ENCODE results near the gene KCNE4.

The KCNE4 gene

DNA sequence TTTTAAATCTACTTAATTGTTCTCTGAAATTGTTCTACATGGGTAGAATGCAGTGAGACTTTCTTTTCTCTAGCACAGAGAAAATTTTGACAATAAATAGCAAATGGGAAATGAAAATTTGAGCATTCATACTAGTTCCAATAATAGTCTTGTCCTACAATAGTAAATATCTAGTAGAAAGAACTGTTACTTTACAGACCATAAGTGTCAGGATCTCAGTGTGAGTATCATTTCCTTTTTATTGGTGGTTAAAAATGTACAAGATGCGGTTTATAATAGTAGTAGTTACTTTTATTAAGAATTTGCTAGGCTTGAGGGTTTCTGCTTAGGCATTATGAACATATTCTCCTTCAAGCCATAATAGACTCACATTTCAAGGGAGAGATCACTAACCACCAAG is 43.2 kb downstream of the KCNE4 start:
- POLR2A ChIA-PET, result no interaction called here
- no peaks in the 10 kb centered on the region for H3K4me1 ChIP-seq (ENCODE audit: control extremely low read depth in 1 of 4, control insufficient read depth in 4 of 4, insufficient read depth in 4 of 4, low read length in 3 of 4)
- WGBS (ENCODE audit: insufficient coverage), result no CpG with 5 or more reads among the region's 1 CpG

DNA sequence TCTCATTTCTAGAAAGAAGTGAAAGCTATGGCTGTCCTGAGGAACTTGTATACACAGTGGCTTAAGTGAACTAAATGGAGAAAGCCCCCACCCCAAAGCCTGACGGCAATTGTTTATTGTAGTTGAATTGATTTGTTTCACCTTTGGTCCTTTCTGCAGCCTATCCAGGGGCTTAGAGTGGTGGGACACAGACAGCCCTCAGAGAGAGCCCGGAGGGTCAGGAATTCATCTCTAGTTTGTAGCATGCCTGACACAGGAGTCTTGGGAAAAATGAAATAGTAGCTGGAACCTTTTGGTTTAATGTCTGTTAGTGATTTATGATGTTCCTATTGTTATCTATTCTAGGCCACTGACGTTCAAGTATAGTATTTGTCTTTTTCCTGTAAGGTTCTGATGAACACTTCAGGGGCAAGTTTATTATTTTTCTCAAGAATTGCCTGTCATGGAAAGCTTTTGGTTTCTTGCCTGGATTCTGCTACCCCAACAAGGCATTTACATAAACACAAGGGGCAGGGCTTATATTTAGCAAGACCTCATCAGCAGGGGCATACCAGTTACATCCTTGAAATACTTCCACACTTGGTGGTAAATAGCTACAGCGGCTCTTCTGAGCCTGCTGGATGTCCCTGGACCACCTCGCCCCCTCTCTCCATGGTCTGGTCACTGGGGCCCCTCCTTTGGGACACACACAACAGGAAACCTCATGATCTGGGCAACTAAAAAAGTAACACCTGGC is 44.4 kb downstream of the KCNE4 start:
- 97% methylated on average over 3 of the region's 5 CpGs for WGBS (ENCODE audit: insufficient coverage)
- ChIA-PET CTCF (no interaction called here), POLR2A (no interaction called here)
- no peaks in the 10 kb centered on the region for H3K36me3 ChIP-seq (ENCODE audit: control insufficient read depth in 4 of 4, insufficient read depth in 4 of 4, low read length in 3 of 4)
- H3K9me3 ChIP-seq (ENCODE audit: control extremely low read depth in 1 of 5, control insufficient read depth in 4 of 5, insufficient read depth in 2 of 5, low read depth in 1 of 5, low read length in 4 of 5), result no peaks in the 10 kb centered on the region
- peaks cover 0 to 6% (median 0%) of the 10 kb centered on the region in 5 experiments for H3K27me3 ChIP-seq (replicated peaks in 2 of 5; ENCODE audit: control insufficient read depth in 4 of 5, insufficient read depth in 5 of 5, low read length in 4 of 5)
- no peak for DNase-seq
- no peak overlapping the region for H3K27ac ChIP-seq (ENCODE audit: insufficient read depth in 1 of 2, low read depth in 1 of 2, low read length in 2 of 2, poor library complexity in 1 of 2, severe bottlenecking in 2 of 2)
- no peaks in the 10 kb centered on the region for H3K4me1 ChIP-seq (ENCODE audit: control extremely low read depth in 1 of 4, control insufficient read depth in 4 of 4, insufficient read depth in 4 of 4, low read length in 3 of 4)
- no peak overlapping the region for H3K4me3 ChIP-seq (ENCODE audit: control insufficient read depth in 1 of 7, extremely low read depth in 1 of 7, insufficient read depth in 4 of 7, low read depth in 2 of 7, low read length in 6 of 7)

More for the DNA sequence above, 43.2 kb downstream of the KCNE4 start:
- Histone ChIP-seq H3K9me3 (ENCODE audit: control extremely low read depth in 1 of 5, control insufficient read depth in 4 of 5, insufficient read depth in 2 of 5, low read depth in 1 of 5, low read length in 4 of 5) (no peaks in the 10 kb centered on the region), H3K36me3 (ENCODE audit: control insufficient read depth in 4 of 4, insufficient read depth in 4 of 4, low read length in 3 of 4) (no peaks in the 10 kb centered on the region), H3K27me3 (replicated peaks in 2 of 5; ENCODE audit: control insufficient read depth in 4 of 5, insufficient read depth in 5 of 5, low read length in 4 of 5) (peaks cover 0 to 6% (median 0%) of the 10 kb centered on the region in 5 experiments), H3K27ac (ENCODE audit: insufficient read depth in 1 of 2, low read depth in 1 of 2, low read length in 2 of 2, poor library complexity in 1 of 2, severe bottlenecking in 2 of 2) (no peak overlapping the region), H3K4me3 (ENCODE audit: control insufficient read depth in 1 of 7, extremely low read depth in 1 of 7, insufficient read depth in 4 of 7, low read depth in 2 of 7, low read length in 6 of 7) (no peak overlapping the region)
- CTCF ChIA-PET, result no interaction called here
- DNase-seq, result no peak

GRCh38 chr2:223097888-223098383 is 45.9 kb downstream of the KCNE4 start:
- Histone ChIP-seq H3K27ac (ENCODE audit: insufficient read depth in 1 of 2, low read depth in 1 of 2, low read length in 2 of 2, poor library complexity in 1 of 2, severe bottlenecking in 2 of 2) (no peak overlapping the region), H3K9me3 (ENCODE audit: control extremely low read depth in 1 of 5, control insufficient read depth in 4 of 5, insufficient read depth in 2 of 5, low read depth in 1 of 5, low read length in 4 of 5) (no peaks in the 10 kb centered on the region), H3K4me1 (ENCODE audit: control extremely low read depth in 1 of 4, control insufficient read depth in 4 of 4, insufficient read depth in 4 of 4, low read length in 3 of 4) (no peaks in the 10 kb centered on the region), H3K4me3 (ENCODE audit: control insufficient read depth in 1 of 7, extremely low read depth in 1 of 7, insufficient read depth in 4 of 7, low read depth in 2 of 7, low read length in 6 of 7) (no peak overlapping the region), H3K27me3 (replicated peaks in 2 of 5; ENCODE audit: control insufficient read depth in 4 of 5, insufficient read depth in 5 of 5, low read length in 4 of 5) (peaks cover 0 to 4% (median 0%) of the 10 kb centered on the region in 5 experiments), H3K36me3 (ENCODE audit: control insufficient read depth in 4 of 4, insufficient read depth in 4 of 4, low read length in 3 of 4) (no peaks in the 10 kb centered on the region)
- WGBS (ENCODE audit: insufficient coverage), result 100% methylated on average over 3 of the region's 6 CpGs
- ChIA-PET POLR2A (no interaction called here), CTCF (interaction anchor here (1.6 kb wide), 1 partner anchor 126 kb away, joined by 5 read pairs; no protein-coding TSS in a partner anchor)
- DNase-seq, result no peak

DNA sequence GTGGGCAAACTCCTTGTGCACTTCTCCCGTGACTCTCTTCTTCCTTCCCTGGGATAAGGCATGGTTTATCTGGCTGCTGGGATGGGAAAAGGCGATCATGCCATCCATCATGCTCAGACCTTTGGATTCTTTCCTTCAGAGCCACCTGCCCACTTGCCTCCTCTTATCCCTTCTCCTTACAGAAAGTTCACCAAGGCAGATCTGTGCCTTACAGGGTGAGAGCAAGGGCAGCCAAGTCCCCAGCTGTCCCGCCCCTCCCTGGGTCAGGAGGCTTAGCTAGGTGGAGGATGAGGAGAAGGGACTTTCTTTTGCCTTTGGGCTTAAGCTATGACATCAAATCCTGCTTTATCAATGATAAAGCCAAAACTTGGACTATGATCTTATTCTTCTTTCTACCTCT is 47.6 kb downstream of the KCNE4 start:
- Histone ChIP-seq H3K36me3 (ENCODE audit: control insufficient read depth in 4 of 4, insufficient read depth in 4 of 4, low read length in 3 of 4) (no peaks in the 10 kb centered on the region), H3K27ac (ENCODE audit: insufficient read depth in 1 of 2, low read depth in 1 of 2, low read length in 2 of 2, poor library complexity in 1 of 2, severe bottlenecking in 2 of 2) (no peak overlapping the region), H3K4me3 (ENCODE audit: control insufficient read depth in 1 of 7, extremely low read depth in 1 of 7, insufficient read depth in 4 of 7, low read depth in 2 of 7, low read length in 6 of 7) (no peak overlapping the region), H3K27me3 (replicated peaks in 2 of 5; ENCODE audit: control insufficient read depth in 4 of 5, insufficient read depth in 5 of 5, low read length in 4 of 5) (peaks cover 0 to 2% (median 0%) of the 10 kb centered on the region in 5 experiments), H3K9me3 (ENCODE audit: control extremely low read depth in 1 of 5, control insufficient read depth in 4 of 5, insufficient read depth in 2 of 5, low read depth in 1 of 5, low read length in 4 of 5) (no peaks in the 10 kb centered on the region), H3K4me1 (ENCODE audit: control extremely low read depth in 1 of 4, control insufficient read depth in 4 of 4, insufficient read depth in 4 of 4, low read length in 3 of 4) (no peaks in the 10 kb centered on the region)
- 89% methylated on average over 3 of the region's 3 CpGs for WGBS (ENCODE audit: insufficient coverage)
- ChIA-PET POLR2A (no interaction called here), CTCF (interaction anchor here (1.6 to 4.0 kb wide), 2 partner anchors 127 to 128 kb away, joined by 5 to 38 read pairs; no protein-coding TSS in a partner anchor)
- no peak for DNase-seq

DNA sequence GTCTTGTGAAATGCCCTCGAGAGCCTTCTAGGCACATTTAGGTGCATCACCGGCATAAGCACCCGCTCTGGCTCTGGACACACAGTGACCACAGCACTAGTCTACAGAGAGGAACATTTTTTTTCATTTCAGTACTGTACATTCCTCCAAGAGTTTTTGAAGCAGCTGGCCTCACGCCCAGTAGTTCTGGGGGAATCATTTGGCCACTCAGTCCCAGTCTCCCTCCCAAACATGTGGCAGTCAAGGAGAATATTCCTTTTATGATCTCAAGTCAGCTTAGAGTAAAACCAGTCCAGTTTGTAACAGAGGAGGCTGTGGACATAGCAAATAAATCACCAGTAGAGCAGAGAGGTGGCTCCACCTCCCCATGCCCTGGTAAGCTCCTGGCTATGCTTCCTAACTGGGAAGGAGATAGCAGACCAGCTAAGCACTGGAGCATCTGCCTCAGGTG is 48.1 kb downstream of the KCNE4 start:
- DNase-seq, result no peak
- H3K36me3 ChIP-seq (ENCODE audit: control insufficient read depth in 4 of 4, insufficient read depth in 4 of 4, low read length in 3 of 4), result no peaks in the 10 kb centered on the region
- ChIA-PET CTCF (interaction anchor here (1.4 to 4.0 kb wide), 3 partner anchors 16 to 127 kb away, joined by 3 to 38 read pairs (median 5); no protein-coding TSS in a partner anchor), POLR2A (no interaction called here)
- no peaks in the 10 kb centered on the region for H3K9me3 ChIP-seq (ENCODE audit: control extremely low read depth in 1 of 5, control insufficient read depth in 4 of 5, insufficient read depth in 2 of 5, low read depth in 1 of 5, low read length in 4 of 5)
- H3K4me3 ChIP-seq (ENCODE audit: control insufficient read depth in 1 of 7, extremely low read depth in 1 of 7, insufficient read depth in 4 of 7, low read depth in 2 of 7, low read length in 6 of 7), result no peak overlapping the region
- H3K27ac ChIP-seq (ENCODE audit: insufficient read depth in 1 of 2, low read depth in 1 of 2, low read length in 2 of 2, poor library complexity in 1 of 2, severe bottlenecking in 2 of 2), result no peak overlapping the region
- peaks cover 0 to 2% (median 0%) of the 10 kb centered on the region in 5 experiments for H3K27me3 ChIP-seq (replicated peaks in 2 of 5; ENCODE audit: control insufficient read depth in 4 of 5, insufficient read depth in 5 of 5, low read length in 4 of 5)
- H3K4me1 ChIP-seq (ENCODE audit: control extremely low read depth in 1 of 4, control insufficient read depth in 4 of 4, insufficient read depth in 4 of 4, low read length in 3 of 4), result no peaks in the 10 kb centered on the region
- 63% methylated on average over 3 of the region's 4 CpGs for WGBS (ENCODE audit: insufficient coverage)

- Histone ChIP-seq H3K27ac (ENCODE audit: insufficient read depth in 1 of 2, low read depth in 1 of 2, low read length in 2 of 2, poor library complexity in 1 of 2, severe bottlenecking in 2 of 2) (no peak overlapping the region), H3K9me3 (ENCODE audit: control extremely low read depth in 1 of 5, control insufficient read depth in 4 of 5, insufficient read depth in 2 of 5, low read depth in 1 of 5, low read length in 4 of 5) (no peaks in the 10 kb centered on the region), H3K36me3 (ENCODE audit: control insufficient read depth in 4 of 4, insufficient read depth in 4 of 4, low read length in 3 of 4) (no peaks in the 10 kb centered on the region), H3K27me3 (replicated peaks in 2 of 5; ENCODE audit: control insufficient read depth in 4 of 5, insufficient read depth in 5 of 5, low read length in 4 of 5) (peaks cover 0 to 2% (median 0%) of the 10 kb centered on the region in 5 experiments), H3K4me3 (ENCODE audit: control insufficient read depth in 1 of 7, extremely low read depth in 1 of 7, insufficient read depth in 4 of 7, low read depth in 2 of 7, low read length in 6 of 7) (no peak overlapping the region), H3K4me1 (ENCODE audit: control extremely low read depth in 1 of 4, control insufficient read depth in 4 of 4, insufficient read depth in 4 of 4, low read length in 3 of 4) (no peaks in the 10 kb centered on the region)
- POLR2A ChIA-PET, result interaction anchor here (0.7 kb wide), 1 partner anchor 58 kb away, joined by 4 read pairs; no protein-coding TSS in a partner anchor
- DNase-seq, result peak; percentile 7 to 16 (median 12)
- WGBS (ENCODE audit: insufficient coverage), result 67% methylated on average over 4 of the region's 4 CpGs
- CTCF ChIA-PET, result interaction anchor here (1.0 to 4.0 kb wide), 7 partner anchors 15 to 131 kb away, joined by 3 to 38 read pairs (median 5); no protein-coding TSS in a partner anchor
These were observed 49.5 kb downstream of the KCNE4 start for GRCh38 chr2:223101340-223102039.

All from common myeloid progenitor, CD34-positive (primary cell).